IPS DF 4.7 (cell line): ENCODE data around the gene AP1G2.
"Not testable (repeated sequence)": the region's sequence is repeated elsewhere in the genome, so short reads cannot be mapped to it uniquely, and the experiment has no call there.

Experiments
- DNase-seq: peaks from one replicate; pipeline ENCODE4 v3.0.0-alpha.2; 2013; ENCODE audit warnings: low spot score; ENCODE audit errors: extremely low read depth

AP1G2 gene

GRCh38 chr14:23600806-23601205 lies 33.2 kb upstream of the AP1G2 start:
- DNase-seq: no peak

GRCh38 chr14:23600322-23600707 lies 32.7 kb upstream of the AP1G2 start:
- DNase-seq: no peak

GRCh38 chr14:23594191-23594590 lies 26.6 kb upstream of the AP1G2 start:
- DNase-seq: not testable (repeated sequence)

- no peak for DNase-seq
Measured at GRCh38 chr14:23590198-23590597, 22.6 kb upstream of the AP1G2 start.

GRCh38 chr14:23589606-23590005 lies 22.0 kb upstream of the AP1G2 start:
- no peak for DNase-seq

- DNase-seq: peak; percentile 71
Measured at GRCh38 chr14:23588884-23589598, 21.4 kb upstream of the AP1G2 start.

- DNase-seq: not testable (repeated sequence)
Measured at GRCh38 chr14:23584527-23585203, 17.1 kb upstream of the AP1G2 start.

GRCh38 chr14:23583761-23584526 lies 16.4 kb upstream of the AP1G2 start:
- not testable (repeated sequence) for DNase-seq

- no peak for DNase-seq
Measured at GRCh38 chr14:23582906-23583760, 15.5 kb upstream of the AP1G2 start.

- DNase-seq: no peak
Measured at GRCh38 chr14:23580948-23581281, 13.3 kb upstream of the AP1G2 start.

- no peak for DNase-seq
Measured at GRCh38 chr14:23580152-23580926, 12.7 kb upstream of the AP1G2 start.

- DNase-seq: no peak
Measured at GRCh38 chr14:23579739-23580138, 12.1 kb upstream of the AP1G2 start.

- DNase-seq: no peak
Measured at GRCh38 chr14:23579311-23579630, 11.7 kb upstream of the AP1G2 start.

- DNase-seq: no peak
Measured at GRCh38 chr14:23578560-23579310, 11.1 kb upstream of the AP1G2 start, which contains the start of gene JPH4. JPH4 (minus strand) TSS chr14:23578790; CDS start chr14:23577453, 1,337 bp downstream.

GRCh38 chr14:23577710-23578392 lies 10.3 kb upstream of the AP1G2 start:
- no peak for DNase-seq

- no peak for DNase-seq
Measured at GRCh38 chr14:23577004-23577681, 9.6 kb upstream of the AP1G2 start.

- no peak for DNase-seq
Measured at GRCh38 chr14:23573384-23574015, 5.9 kb upstream of the AP1G2 start.

- no peak for DNase-seq
Measured at GRCh38 chr14:23572836-23573235, 5.2 kb upstream of the AP1G2 start.

- DNase-seq: no peak
Measured at GRCh38 chr14:23572524-23572828, 4.9 kb upstream of the AP1G2 start.
